ENCODE data around the gene GPR173.

The GPR173 gene

DNA sequence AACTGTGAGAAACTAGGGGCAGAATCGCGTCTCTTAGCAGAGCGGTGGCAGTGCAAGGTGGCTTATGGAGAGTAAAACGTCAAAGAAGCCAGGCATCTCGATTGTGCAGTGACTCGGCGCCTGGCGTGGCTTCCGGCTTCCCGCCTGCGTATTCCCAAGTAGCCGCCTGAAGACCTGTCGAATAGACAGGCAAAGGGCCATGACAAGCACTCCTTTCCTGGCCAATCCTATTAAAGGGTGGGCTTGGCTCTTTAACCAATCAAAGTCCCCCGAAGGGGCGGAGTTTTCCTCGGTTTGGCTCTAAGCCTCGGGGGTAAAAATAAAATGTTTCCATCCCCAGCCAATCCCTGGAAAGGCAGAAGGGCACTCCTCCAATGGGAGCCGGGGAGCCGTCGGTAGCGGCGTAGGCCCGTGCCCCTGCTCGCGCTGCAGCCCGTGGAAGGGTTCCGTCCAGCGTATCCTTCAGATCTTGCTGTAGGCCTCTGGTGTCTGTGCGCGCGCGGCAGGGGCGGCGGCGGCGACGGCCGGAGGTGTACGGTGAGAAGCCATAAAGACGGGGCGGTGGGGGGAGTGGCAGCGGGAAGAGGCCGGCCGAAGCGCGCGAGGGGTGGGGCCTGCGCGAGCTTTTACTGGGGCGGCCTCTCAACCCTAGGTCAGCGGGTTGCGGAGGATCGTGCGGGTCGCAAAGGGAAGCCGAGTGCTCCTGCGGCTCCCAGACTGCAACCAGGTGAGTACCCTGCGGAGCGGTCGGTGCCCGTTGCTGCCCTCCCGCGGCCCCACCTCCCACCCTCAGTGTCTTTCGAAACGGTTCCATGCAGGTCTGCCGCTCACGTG is 45.4 kb downstream of the GPR173 start, which contains the start of gene KANTR:
KANTR (plus strand) TSS at position 395 of the 834 bp plus-strand sequence. CDS start 30,131 bp downstream, outside the sequence.
- Histone ChIP-seq H3K27me3 (ENCODE audit: low read length) (no peaks in the 10 kb centered on the region), H3K79me2 (ENCODE audit: insufficient read depth, low read length) (peaks cover 10% of the 10 kb centered on the region; the same call in 1 of the 2 replicates), H3K4me2 (ENCODE audit: low read depth, low read length, poor library complexity, severe bottlenecking) (peak within 1 kb of the TSS; percentile 88), H3K9me3 (ENCODE audit: insufficient read depth, low read length) (no peaks in the 10 kb centered on the region), H3F3A (ENCODE audit: insufficient read depth) (peaks cover 10% of the 10 kb centered on the region), H3K27ac (ENCODE audit: low read depth, low read length) (peak within 1 kb of the TSS; percentile 84), H4K20me1 (ENCODE audit: low read depth, low read length) (no peaks in the 10 kb centered on the region), H3K4me3 (ENCODE audit: insufficient read depth, low read length, poor library complexity, severe bottlenecking) (peak within 1 kb of the TSS; percentile 76), H3K9me2 (replicated peaks; ENCODE audit: insufficient read depth, low read length) (no peaks in the 10 kb centered on the region), H3K9ac (ENCODE audit: low read length) (peak within 1 kb of the TSS; percentile 61), H3K36me3 (ENCODE audit: low read length) (no peaks in the 10 kb centered on the region), H2AFZ (ENCODE audit: low read depth, low read length, severe bottlenecking) (peak within 1 kb of the TSS; percentile 82)
- TF ChIP-seq, protein P1, sequence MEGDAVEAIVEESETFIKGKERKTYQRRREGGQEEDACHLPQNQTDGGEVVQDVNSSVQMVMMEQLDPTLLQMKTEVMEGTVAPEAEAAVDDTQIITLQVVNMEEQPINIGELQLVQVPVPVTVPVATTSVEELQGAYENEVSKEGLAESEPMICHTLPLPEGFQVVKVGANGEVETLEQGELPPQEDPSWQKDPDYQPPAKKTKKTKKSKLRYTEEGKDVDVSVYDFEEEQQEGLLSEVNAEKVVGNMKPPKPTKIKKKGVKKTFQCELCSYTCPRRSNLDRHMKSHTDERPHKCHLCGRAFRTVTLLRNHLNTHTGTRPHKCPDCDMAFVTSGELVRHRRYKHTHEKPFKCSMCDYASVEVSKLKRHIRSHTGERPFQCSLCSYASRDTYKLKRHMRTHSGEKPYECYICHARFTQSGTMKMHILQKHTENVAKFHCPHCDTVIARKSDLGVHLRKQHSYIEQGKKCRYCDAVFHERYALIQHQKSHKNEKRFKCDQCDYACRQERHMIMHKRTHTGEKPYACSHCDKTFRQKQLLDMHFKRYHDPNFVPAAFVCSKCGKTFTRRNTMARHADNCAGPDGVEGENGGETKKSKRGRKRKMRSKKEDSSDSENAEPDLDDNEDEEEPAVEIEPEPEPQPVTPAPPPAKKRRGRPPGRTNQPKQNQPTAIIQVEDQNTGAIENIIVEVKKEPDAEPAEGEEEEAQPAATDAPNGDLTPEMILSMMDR (IDR thresholded peaks at IDR 0.05; ENCODE audit: insufficient read depth, low read length, poor library complexity, severe bottlenecking) = no peak
- TF ChIP-seq EZH2phosphoT487 (conservative IDR thresholded peaks at IDR 0.05; ENCODE audit: low read length) = no peak

GRCh38 chrX:53094582-53094905 is 46.0 kb downstream of the GPR173 start:
- Histone ChIP-seq H3K27ac (ENCODE audit: low read depth, low read length) (peak overlapping the region; percentile 84), H2AFZ (ENCODE audit: low read depth, low read length, severe bottlenecking) (peak overlapping the region; percentile 82)

GRCh38 chrX:53095796-53096195 is 47.2 kb downstream of the GPR173 start:
- H3K4me3 ChIP-seq (ENCODE audit: insufficient read depth, low read length, poor library complexity, severe bottlenecking) = no peak overlapping the region

More at GRCh38 chrX:53094582-53094905, 46.0 kb downstream of the GPR173 start:
- H3K9me3 ChIP-seq (ENCODE audit: insufficient read depth, low read length) = no peaks in the 10 kb centered on the region
- H3K4me2 ChIP-seq (ENCODE audit: low read depth, low read length, poor library complexity, severe bottlenecking) = peak overlapping the region; percentile 88
- H3K36me3 ChIP-seq (ENCODE audit: low read length) = no peaks in the 10 kb centered on the region
- H3F3A ChIP-seq (ENCODE audit: insufficient read depth) = peaks cover 10% of the 10 kb centered on the region
- peak overlapping the region; percentile 61 for H3K9ac ChIP-seq (ENCODE audit: low read length)
- no peak for TF ChIP-seq EZH2phosphoT487 (conservative IDR thresholded peaks at IDR 0.05; ENCODE audit: low read length)
- TF ChIP-seq, protein P1 (IDR thresholded peaks at IDR 0.05; ENCODE audit: insufficient read depth, low read length, poor library complexity, severe bottlenecking) = no peak
- H3K79me2 ChIP-seq (ENCODE audit: insufficient read depth, low read length) = peaks cover 10% of the 10 kb centered on the region; the same call in 1 of the 2 replicates
- H3K9me2 ChIP-seq (replicated peaks; ENCODE audit: insufficient read depth, low read length) = no peaks in the 10 kb centered on the region
- no peaks in the 10 kb centered on the region for H3K27me3 ChIP-seq (ENCODE audit: low read length)
- peak overlapping the region; percentile 76 for H3K4me3 ChIP-seq (ENCODE audit: insufficient read depth, low read length, poor library complexity, severe bottlenecking)
- H4K20me1 ChIP-seq (ENCODE audit: low read depth, low read length) = no peaks in the 10 kb centered on the region

More at GRCh38 chrX:53095796-53096195, 47.2 kb downstream of the GPR173 start:
- H3F3A ChIP-seq (ENCODE audit: insufficient read depth) = peaks cover 10% of the 10 kb centered on the region
- H3K9me2 ChIP-seq (replicated peaks; ENCODE audit: insufficient read depth, low read length) = no peaks in the 10 kb centered on the region
- no peaks in the 10 kb centered on the region for H4K20me1 ChIP-seq (ENCODE audit: low read depth, low read length)
- no peaks in the 10 kb centered on the region for H3K27me3 ChIP-seq (ENCODE audit: low read length)
- H3K36me3 ChIP-seq (ENCODE audit: low read length) = no peaks in the 10 kb centered on the region
- no peak overlapping the region for H3K27ac ChIP-seq (ENCODE audit: low read depth, low read length)
- H3K4me2 ChIP-seq (ENCODE audit: low read depth, low read length, poor library complexity, severe bottlenecking) = peak overlapping the region; percentile 88
- H3K79me2 ChIP-seq (ENCODE audit: insufficient read depth, low read length) = peaks cover 10% of the 10 kb centered on the region; the same call in 1 of the 2 replicates
- no peak for TF ChIP-seq EZH2phosphoT487 (conservative IDR thresholded peaks at IDR 0.05; ENCODE audit: low read length)
- TF ChIP-seq, protein P1 (IDR thresholded peaks at IDR 0.05; ENCODE audit: insufficient read depth, low read length, poor library complexity, severe bottlenecking) = no peak
- H3K9me3 ChIP-seq (ENCODE audit: insufficient read depth, low read length) = no peaks in the 10 kb centered on the region
- H3K9ac ChIP-seq (ENCODE audit: low read length) = no peak overlapping the region
- no peak overlapping the region for H2AFZ ChIP-seq (ENCODE audit: low read depth, low read length, severe bottlenecking)

Measured in SU-DHL-6 (cell line).